HG03354 (cell line): ENCODE results near the gene DST.
A peak's percentile ranks its signal among the peaks of the same experiment; 100 is the strongest.

ENCODE experiments used
- ATAC-seq: cut with Tn5 transposase; IDR thresholded peaks from one replicate; pipeline ENCODE4 v1.9.1; 2021; ENCODE audit warnings: mild to moderate bottlenecking; ENCODE audit not compliant: unreplicated experiment, poor library complexity, severe bottlenecking

DST gene

GRCh38 chr6:56642366-56643261 is at the start of gene DST:
Gene DST, minus strand, starts transcription at chr6:56642889.
- no peak for ATAC-seq

DNA sequence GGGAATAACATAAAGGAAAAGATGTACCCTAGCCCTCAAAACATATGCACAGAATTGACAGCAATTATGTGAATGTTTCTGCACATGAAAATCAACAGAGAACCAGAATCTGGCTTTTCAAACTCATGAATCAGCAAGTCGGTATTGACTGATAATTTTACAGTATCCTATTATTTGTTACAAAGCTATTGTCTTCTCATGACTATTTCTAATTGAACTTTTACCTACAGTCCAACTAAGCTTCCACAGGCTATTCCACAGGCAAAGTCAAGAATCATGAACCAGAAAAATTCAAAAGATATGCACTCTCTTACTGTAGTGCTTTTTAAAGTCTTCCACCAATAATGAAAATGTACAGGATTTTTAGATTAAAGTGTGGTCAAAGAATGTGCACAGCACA is 49.1 kb upstream of the DST start:
- ATAC-seq: no peak

- ATAC-seq: no peak
Measured at GRCh38 chr6:56691286-56691595, 48.6 kb upstream of the DST start.

GRCh38 chr6:56690519-56691285 is 48.0 kb upstream of the DST start:
- no peak for ATAC-seq

- ATAC-seq: no peak
Measured at GRCh38 chr6:56689663-56690062, 47.0 kb upstream of the DST start.

GRCh38 chr6:56689114-56689513 is 46.4 kb upstream of the DST start:
- ATAC-seq: peak; percentile 90

GRCh38 chr6:56688521-56688920 is 45.8 kb upstream of the DST start:
- ATAC-seq: no peak

- no peak for ATAC-seq
Measured at GRCh38 chr6:56687551-56687950, 44.9 kb upstream of the DST start.

- no peak for ATAC-seq
Measured at GRCh38 chr6:56686429-56686828, 43.7 kb upstream of the DST start.

DNA sequence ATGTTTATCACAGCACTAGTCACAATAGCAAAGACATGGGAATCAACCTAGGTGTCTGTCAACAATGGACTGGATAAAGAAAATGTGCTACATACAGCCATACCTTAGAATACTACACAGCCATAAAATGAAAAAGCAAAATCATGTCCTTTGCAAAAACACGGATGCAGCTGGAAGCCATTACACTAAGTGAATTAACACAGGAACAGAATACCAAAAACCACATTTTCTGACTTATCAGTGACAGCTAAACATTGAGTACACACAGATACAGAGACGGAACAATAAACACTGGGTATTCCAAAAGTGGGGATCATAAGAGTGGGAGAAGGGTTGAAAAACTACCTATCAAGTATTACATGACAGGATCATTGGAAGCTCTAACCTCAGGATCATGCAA is 43.3 kb upstream of the DST start:
- ATAC-seq: no peak

GRCh38 chr6:56685102-56685733 is 42.5 kb upstream of the DST start:
- no peak for ATAC-seq

GRCh38 chr6:56684342-56685101 is 41.8 kb upstream of the DST start:
- no peak for ATAC-seq

- ATAC-seq: no peak
Measured at GRCh38 chr6:56683882-56684281, 41.2 kb upstream of the DST start.

DNA sequence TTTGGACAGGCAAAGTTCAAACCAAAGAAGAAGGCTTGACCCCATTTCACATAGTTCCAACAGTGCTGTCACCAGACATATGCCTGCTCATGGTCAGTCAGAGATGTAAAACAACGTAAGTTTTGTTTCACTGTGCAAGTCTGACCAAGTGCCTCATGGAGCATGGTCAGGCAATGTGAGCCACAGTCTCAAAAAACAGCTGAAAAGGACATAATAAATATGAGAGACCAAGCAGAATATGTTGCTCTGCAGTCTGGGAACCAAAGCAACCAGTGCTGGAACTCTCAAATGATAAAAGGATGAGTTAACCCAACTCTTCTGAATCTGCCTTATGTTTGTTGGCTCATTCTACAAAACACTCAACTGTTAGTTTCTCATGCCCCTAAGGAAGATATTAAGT is 39.9 kb upstream of the DST start:
- ATAC-seq: no peak

GRCh38 chr6:56677559-56677958 is 34.9 kb upstream of the DST start:
- ATAC-seq: no peak

- no peak for ATAC-seq
Measured at GRCh38 chr6:56671651-56672461, 29.2 kb upstream of the DST start.

DNA sequence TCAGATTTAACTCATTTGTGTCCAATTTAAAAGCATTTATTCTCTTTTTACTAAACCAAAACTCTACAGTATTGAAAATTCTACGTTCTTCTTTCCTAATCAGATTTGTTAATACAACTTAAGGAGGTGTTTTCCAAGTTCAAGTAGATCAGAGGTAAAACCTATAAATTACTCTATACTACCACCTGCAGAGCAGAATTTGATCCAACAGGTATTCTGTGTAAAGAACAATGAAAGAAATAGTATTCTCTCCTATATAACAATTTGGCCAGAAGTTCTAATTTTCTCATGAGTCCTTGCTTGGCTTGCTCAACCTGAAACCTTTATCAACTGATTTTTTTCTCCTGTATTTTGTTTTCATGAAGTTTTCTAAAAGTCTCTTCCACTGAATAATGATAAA is 28.5 kb upstream of the DST start:
- no peak for ATAC-seq

GRCh38 chr6:56669041-56669440 is 26.4 kb upstream of the DST start:
- ATAC-seq: no peak

DNA sequence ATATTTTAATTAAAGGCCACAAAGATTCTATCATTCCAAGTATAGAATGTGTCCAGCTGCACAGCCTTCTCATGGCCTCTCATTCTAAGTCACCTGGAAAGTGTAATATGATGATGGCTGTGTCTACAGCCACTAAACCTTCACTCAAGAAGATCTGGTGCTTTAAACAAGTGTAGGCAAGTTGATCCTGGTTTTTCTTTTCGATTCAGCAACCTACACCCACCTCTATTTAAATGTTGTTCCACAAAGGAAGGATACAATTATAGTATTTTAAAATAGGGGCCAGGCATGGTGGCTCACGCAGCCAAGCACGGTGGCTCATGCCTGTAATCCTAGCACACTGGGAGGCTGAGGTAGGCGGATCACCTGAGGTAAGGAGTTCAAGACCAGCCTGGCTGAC is 25.5 kb upstream of the DST start:
- no peak for ATAC-seq
